ENCODE data around the gene GSTO1.

GSTO1 gene

GRCh38 chr10:104299031-104299904 lies 44.6 kb downstream of the GSTO1 start:
- no peak for TF ChIP-seq POLR2A (IDR thresholded peaks at IDR 0.05; ENCODE audit: low read depth, low read length)
- FAIRE-seq: no peak
- no peak for DNase-seq (ENCODE audit: insufficient read length, low spot score)

GRCh38 chr10:104300002-104300735 lies 45.5 kb downstream of the GSTO1 start:
- no peak for FAIRE-seq
- peak; percentile 55 for DNase-seq (ENCODE audit: insufficient read length, low spot score)
- no peak for TF ChIP-seq POLR2A (IDR thresholded peaks at IDR 0.05; ENCODE audit: low read depth, low read length)

GRCh38 chr10:104300736-104301292 lies 46.1 kb downstream of the GSTO1 start:
- 0 out of 2 replicates have a peak, but pooled peaks have one; percentile 34 for TF ChIP-seq POLR2A (IDR thresholded peaks at IDR 0.05; ENCODE audit: low read depth, low read length)
- no peak for FAIRE-seq
- peak; percentile 73 for DNase-seq (ENCODE audit: insufficient read length, low spot score)

- no peak for TF ChIP-seq POLR2A (IDR thresholded peaks at IDR 0.05; ENCODE audit: low read depth, low read length)
- DNase-seq (ENCODE audit: insufficient read length, low spot score): no peak
- FAIRE-seq: no peak
Measured at GRCh38 chr10:104301907-104302690, 47.4 kb downstream of the GSTO1 start.

- no peak for DNase-seq (ENCODE audit: insufficient read length, low spot score)
- no peak for TF ChIP-seq POLR2A (IDR thresholded peaks at IDR 0.05; ENCODE audit: low read depth, low read length)
- no peak for FAIRE-seq
Measured at GRCh38 chr10:104303594-104304355, 49.1 kb downstream of the GSTO1 start.

GRCh38 chr10:104304356-104304745 lies 49.7 kb downstream of the GSTO1 start:
- no peak for TF ChIP-seq POLR2A (IDR thresholded peaks at IDR 0.05; ENCODE audit: low read depth, low read length)
- DNase-seq (ENCODE audit: insufficient read length, low spot score) (no peak), FAIRE-seq (no peak)

GRCh38 chr10:104304927-104305326 lies 50.2 kb downstream of the GSTO1 start:
- DNase-seq (ENCODE audit: insufficient read length, low spot score) (no peak), FAIRE-seq (no peak)
- no peak for TF ChIP-seq POLR2A (IDR thresholded peaks at IDR 0.05; ENCODE audit: low read depth, low read length)

- DNase-seq (ENCODE audit: insufficient read length, low spot score): no peak
- TF ChIP-seq POLR2A (IDR thresholded peaks at IDR 0.05; ENCODE audit: low read depth, low read length): no peak
- no peak for FAIRE-seq
Measured at GRCh38 chr10:104306897-104307296, 52.2 kb downstream of the GSTO1 start.

- no peak for FAIRE-seq
- DNase-seq (ENCODE audit: insufficient read length, low spot score): no peak
- no peak for TF ChIP-seq POLR2A (IDR thresholded peaks at IDR 0.05; ENCODE audit: low read depth, low read length)
Measured at GRCh38 chr10:104307576-104308438, 53.1 kb downstream of the GSTO1 start.

GRCh38 chr10:104308439-104308903 lies 53.8 kb downstream of the GSTO1 start:
- no peak for TF ChIP-seq POLR2A (IDR thresholded peaks at IDR 0.05; ENCODE audit: low read depth, low read length)
- FAIRE-seq: no peak
- DNase-seq (ENCODE audit: insufficient read length, low spot score): no peak

- FAIRE-seq (no peak), DNase-seq (ENCODE audit: insufficient read length, low spot score) (peak; percentile 66)
- no peak for TF ChIP-seq POLR2A (IDR thresholded peaks at IDR 0.05; ENCODE audit: low read depth, low read length)
Measured at GRCh38 chr10:104309980-104310978, 55.6 kb downstream of the GSTO1 start.
